Panc1 (cell line): ENCODE data around the gene FGF14. TPM values are rescaled to one million over a fixed set of nuclear protein-coding genes. Genes with fewer than 3 reads are reported as not detected.

Experiments used
- ATAC-seq: fragments of 200-7000 bp; cut with Tn5 transposase; 2 replicates; pipeline ENCODE4 v1.9.1; 2020; ENCODE audit warnings: mild to moderate bottlenecking, moderate library complexity
- BruUV-seq: library from RNA; stranded (reverse); fragments of 400-500 nt; replicated peaks from 2 replicates; lab custom pipeline; 2021; lab: Mats Ljungman, UMichigan
- CTCF ChIA-PET: fragments of 300-600 bp; sonication (Branson Sonifier 250); formaldehyde crosslinking; loops from one replicate; lab custom pipeline; 2022; ENCODE audit warnings: antibody characterized with exemption; lab: Charles Lee
- POLR2A ChIA-PET: fragments of 300-600 bp; sonication (Branson Sonifier 250); formaldehyde crosslinking; loops from one replicate; lab custom pipeline; 2022; ENCODE audit warnings: antibody characterized with exemption; lab: Charles Lee
- DNase-seq: peaks from one replicate; pipeline ENCODE4 v3.0.0-alpha.2; 2010; ENCODE audit warnings: low read depth, low spot score
- H3K27ac ChIP-seq: 2 replicates; pipeline ENCODE4 v1.5.1; 2011; ENCODE audit warnings: mild to moderate bottlenecking, low read length, inconsistent platforms
- H3K27me3 ChIP-seq: fragments of 200-500 bp; sonication (Bioruptor generic); 2 replicates; pipeline ENCODE4 v1.6.0; 2014; ENCODE audit warnings: low read length, inconsistent platforms; ENCODE audit not compliant: control insufficient read depth, insufficient read depth
- H3K36me3 ChIP-seq: fragments of 200-500 bp; sonication (Bioruptor generic); 2 replicates; pipeline ENCODE4 v1.5.1; 2014; ENCODE audit warnings: inconsistent platforms, mild to moderate bottlenecking, low read length, moderate library complexity; ENCODE audit not compliant: control insufficient read depth, insufficient read depth
- H3K4me1 ChIP-seq: 2 replicates; pipeline ENCODE4 v1.5.1; 2011; ENCODE audit warnings: inconsistent platforms, mild to moderate bottlenecking, low read length, moderate library complexity; ENCODE audit not compliant: control insufficient read depth, insufficient read depth
- H3K4me3 ChIP-seq, 2 experiments: 2 replicates each; pipeline ENCODE4 v1.5.1; 2011 to 2012; ENCODE audit warnings: low read depth in 2 of 2, low read length in 2 of 2, mild to moderate bottlenecking in 2 of 2, inconsistent platforms in 1 of 2, moderate library complexity in 1 of 2
- H3K9me3 ChIP-seq: fragments of 200-500 bp; sonication (Bioruptor generic); 2 replicates; pipeline ENCODE4 v1.5.1; 2014; ENCODE audit warnings: low read depth, mild to moderate bottlenecking, inconsistent platforms, low read length, moderate library complexity; ENCODE audit not compliant: control insufficient read depth, insufficient read depth
- CTCF ChIP-seq: fragments of 450-650 bp; IDR thresholded peaks from 2 replicates; pipeline ENCODE4 v1.5.1; 2017; ENCODE audit warnings: mild to moderate bottlenecking
- POLR2AphosphoS5 ChIP-seq: IDR thresholded peaks from 2 replicates; pipeline ENCODE4 v1.6.1; 2012; ENCODE audit warnings: mild to moderate bottlenecking, low read depth, low read length, moderate library complexity
- REST ChIP-seq, 2 experiments: IDR thresholded peaks; 2 replicates each; pipeline ENCODE4 v1.6.1; 2011 to 2012; ENCODE audit warnings: low read depth in 2 of 2, control low read depth in 1 of 2, low read length in 1 of 2, mild to moderate bottlenecking in 1 of 2, moderate library complexity in 1 of 2; ENCODE audit not compliant: insufficient read depth in 1 of 2
- SIN3A ChIP-seq: IDR thresholded peaks from 2 replicates; pipeline ENCODE4 v1.6.1; 2012; ENCODE audit warnings: low read depth, mild to moderate bottlenecking, low read length, moderate library complexity, borderline replicate concordance; ENCODE audit not compliant: insufficient read depth
- TCF7L2 ChIP-seq: IDR thresholded peaks from 2 replicates; pipeline ENCODE4 v1.6.1; 2011; ENCODE audit warnings: mild to moderate bottlenecking, low read depth, low read length, inconsistent platforms
- in situ Hi-C: cut with HindIII; loops from 2 replicates; pipeline ENCODE4 v1.10.0; 2016; ENCODE audit warnings: low sequenced_read_pairs, low pct_unique_long_range_greater_than_20kb
- intact Hi-C: fragments of 100-400 bp; cut with micrococcal nuclease; formaldehyde crosslinking; loops from one replicate; pipeline ENCODE4 v1.10.0; 2022; ENCODE audit not compliant: unreplicated experiment
- total RNA-seq: library from RNA; stranded (reverse); gene quantifications from one replicate; pipeline ENCODE4 v1.2.1, GENCODE V29; 2021; ENCODE audit not compliant: unreplicated experiment

FGF14 gene
- total RNA-seq, 1 experiment from 2014 or later, result 0.03 TPM

GRCh38 chr13:102197193-102197592, 204.7 kb downstream of the FGF14 start:
- Histone ChIP-seq H3K4me1 (no peaks in the 10 kb centered on the region), H3K9me3 (no peaks in the 10 kb centered on the region), H3K36me3 (no peaks in the 10 kb centered on the region), H3K4me3 (no peak overlapping the region), H3K27me3 (no peaks in the 10 kb centered on the region), H3K27ac (no peak overlapping the region)
- no TSS peak for BruUV-seq
- ChIA-PET CTCF (no interaction called here), POLR2A (no interaction called here)
- TF ChIP-seq CTCF (no peak; the same call in 1 of the 2 replicates), SIN3A (no peak), TCF7L2 (no peak), POLR2AphosphoS5 (no peak), REST (IDR thresholded peaks at IDR 0.05; ENCODE audit: insufficient read depth in 1 of 2, low read depth in 2 of 2, low read length in 1 of 2) (no peak)
- in situ Hi-C loops, result no loop called here
- no peak for DNase-seq
- ATAC-seq, result no peak; the same call in 1 of the 2 replicates
- intact Hi-C loops, result loop anchor here (10.0 kb wide), 1 partner anchor 358 kb away; no protein-coding TSS in a partner anchor

- Histone ChIP-seq H3K36me3 (no peaks in the 10 kb centered on the region), H3K4me3 (no peak overlapping the region), H3K27me3 (no peaks in the 10 kb centered on the region), H3K27ac (no peak overlapping the region), H3K4me1 (no peaks in the 10 kb centered on the region), H3K9me3 (no peaks in the 10 kb centered on the region)
- ChIA-PET CTCF (no interaction called here), POLR2A (interaction anchor here (0.8 kb wide), 1 partner anchor 77 kb away, joined by 3 read pairs; no protein-coding TSS in a partner anchor)
- DNase-seq (no peak), ATAC-seq (no peak)
- BruUV-seq, result no TSS peak
- intact Hi-C loops (loop anchor here (10.0 kb wide), 1 partner anchor 359 kb away; no protein-coding TSS in a partner anchor), in situ Hi-C loops (no loop called here)
- TF ChIP-seq REST (IDR thresholded peaks at IDR 0.05; ENCODE audit: insufficient read depth in 1 of 2, low read depth in 2 of 2, low read length in 1 of 2) (no peak), SIN3A (no peak), TCF7L2 (no peak)
Measured at GRCh38 chr13:102195566-102196462, 206.0 kb downstream of the FGF14 start.
